HG02852 (cell line): ENCODE measurements around the gene OVOL1.
A peak's percentile ranks its signal among the peaks of the same experiment; 100 is the strongest.

ENCODE experiments used
- ATAC-seq: cut with Tn5 transposase; IDR thresholded peaks from one replicate; pipeline ENCODE4 v1.9.1; 2021; ENCODE audit warnings: mild to moderate bottlenecking, moderate library complexity; ENCODE audit not compliant: unreplicated experiment

Gene OVOL1

DNA sequence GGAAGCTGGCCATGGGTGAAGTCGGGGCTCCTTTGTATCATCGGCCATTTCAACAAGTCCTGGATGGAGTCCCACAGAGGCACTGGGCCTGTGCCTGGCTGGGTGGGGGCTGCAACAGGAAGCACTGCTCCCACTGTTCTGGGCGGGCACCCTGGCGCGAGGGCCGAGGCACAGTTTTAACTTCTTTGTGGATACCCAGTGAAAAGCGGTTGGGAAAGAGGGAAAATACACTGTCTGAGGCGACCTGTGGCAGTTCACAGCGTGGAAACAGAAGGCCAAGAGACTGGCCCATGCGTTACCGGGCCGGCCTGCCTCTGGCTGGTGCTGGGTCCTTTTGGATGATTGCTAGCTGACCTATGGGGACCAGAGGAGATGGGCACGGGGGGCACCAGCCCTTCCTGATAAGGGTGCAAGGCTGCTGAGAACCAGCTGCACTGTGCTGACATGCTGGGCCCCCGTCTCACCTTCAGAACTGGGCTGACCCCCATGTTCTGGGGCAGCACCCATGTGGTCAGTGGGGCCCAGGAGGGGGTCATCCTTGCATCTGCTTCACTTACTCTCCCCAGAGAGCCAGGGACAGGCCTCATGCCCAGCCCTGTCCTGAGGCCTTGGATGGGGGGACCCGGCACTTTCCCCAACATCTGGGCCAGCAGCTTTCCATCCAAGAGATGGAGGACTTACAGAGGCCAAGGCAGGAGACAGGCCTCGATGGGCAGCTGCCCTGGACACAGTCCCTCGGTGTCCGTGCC, 4.2 kb downstream of the OVOL1 start:
- ATAC-seq: no peak

DNA sequence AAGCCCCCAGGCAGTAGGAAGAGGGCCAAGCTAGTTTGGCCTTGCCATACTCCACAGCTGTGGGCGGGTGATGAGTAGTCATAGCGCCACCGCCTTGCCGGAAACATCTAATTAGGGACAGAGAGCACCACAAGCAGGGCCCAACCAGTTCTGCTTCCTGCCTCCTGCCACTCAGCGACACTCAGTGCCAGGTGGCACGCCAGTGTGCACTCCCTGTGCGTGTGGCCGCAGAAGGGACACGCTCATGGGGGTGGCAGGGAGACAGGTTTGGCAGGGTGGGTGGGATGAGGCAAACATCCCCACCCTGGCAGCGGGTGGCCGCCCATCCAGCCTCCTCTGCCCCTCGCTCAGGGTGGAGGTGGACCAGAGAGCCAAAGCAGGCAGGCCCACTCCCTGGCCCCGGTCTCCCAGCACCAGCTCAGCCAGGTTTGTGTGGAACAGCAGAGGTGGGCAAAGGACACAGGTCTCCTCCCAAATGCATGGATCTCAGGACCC, 4.9 kb downstream of the OVOL1 start:
- ATAC-seq: no peak

- ATAC-seq: no peak
Measured at GRCh38 chr11:65792456-65792855, 5.6 kb downstream of the OVOL1 start.

DNA sequence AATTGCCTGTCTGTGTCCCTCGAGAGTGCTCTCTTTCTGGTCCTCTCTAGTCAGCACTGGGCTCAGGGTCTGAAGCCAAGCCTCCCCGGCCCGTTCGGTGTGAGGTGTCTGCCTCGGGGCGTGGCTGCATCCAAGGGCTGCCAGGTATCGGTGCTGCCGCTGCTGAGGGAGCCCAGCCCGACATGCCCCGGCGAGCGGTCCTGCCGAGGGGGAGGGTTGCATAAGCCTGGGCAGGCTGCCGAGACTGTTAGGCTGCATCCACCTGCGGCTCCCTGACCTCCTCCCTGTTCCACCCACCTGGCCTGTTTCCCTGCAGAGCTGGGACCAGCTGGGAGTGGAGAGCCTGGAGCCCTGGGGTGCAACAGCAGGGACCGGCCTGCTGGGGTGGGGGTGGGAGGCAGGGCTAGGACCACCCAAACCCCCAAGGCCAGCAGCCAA, 6.3 kb downstream of the OVOL1 start:
- ATAC-seq: no peak

DNA sequence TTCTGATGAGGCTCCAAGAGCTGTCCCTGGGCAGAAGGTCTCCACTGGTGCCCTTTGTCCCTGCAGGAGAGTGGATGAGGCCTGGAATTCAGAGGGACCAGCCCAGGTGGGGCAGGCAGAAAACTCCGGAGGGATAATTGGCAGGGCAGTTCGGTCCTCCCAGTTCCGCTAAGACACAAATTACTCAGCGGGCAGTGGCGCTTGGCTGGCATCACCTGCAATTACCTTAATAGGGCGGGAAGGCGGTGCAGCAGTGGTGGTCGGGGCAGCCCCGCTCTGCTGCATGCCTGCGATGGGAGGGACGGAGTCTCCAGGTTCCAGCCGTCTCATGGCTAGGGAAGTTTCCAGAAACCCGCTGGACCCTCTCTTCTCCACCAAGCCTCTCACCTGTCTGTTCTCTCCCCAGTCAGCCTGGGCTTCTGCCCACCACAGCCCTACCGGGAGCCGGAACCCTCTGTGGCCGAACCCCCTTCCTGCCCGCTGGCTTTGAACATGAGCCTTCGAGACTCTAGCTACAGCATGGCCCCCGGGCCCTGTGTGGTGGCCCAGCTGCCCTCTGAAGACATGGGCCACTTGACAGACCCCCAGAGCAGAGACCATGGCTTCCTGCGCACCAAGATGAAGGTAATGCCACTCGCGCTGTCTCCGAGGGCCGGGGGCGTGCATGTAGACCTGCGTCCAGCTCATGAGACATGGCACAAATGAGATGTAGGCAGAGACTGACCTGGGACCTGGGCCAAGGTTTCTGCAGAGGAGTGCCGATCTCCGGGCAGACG, 7.0 kb downstream of the OVOL1 start:
- ATAC-seq: no peak

DNA sequence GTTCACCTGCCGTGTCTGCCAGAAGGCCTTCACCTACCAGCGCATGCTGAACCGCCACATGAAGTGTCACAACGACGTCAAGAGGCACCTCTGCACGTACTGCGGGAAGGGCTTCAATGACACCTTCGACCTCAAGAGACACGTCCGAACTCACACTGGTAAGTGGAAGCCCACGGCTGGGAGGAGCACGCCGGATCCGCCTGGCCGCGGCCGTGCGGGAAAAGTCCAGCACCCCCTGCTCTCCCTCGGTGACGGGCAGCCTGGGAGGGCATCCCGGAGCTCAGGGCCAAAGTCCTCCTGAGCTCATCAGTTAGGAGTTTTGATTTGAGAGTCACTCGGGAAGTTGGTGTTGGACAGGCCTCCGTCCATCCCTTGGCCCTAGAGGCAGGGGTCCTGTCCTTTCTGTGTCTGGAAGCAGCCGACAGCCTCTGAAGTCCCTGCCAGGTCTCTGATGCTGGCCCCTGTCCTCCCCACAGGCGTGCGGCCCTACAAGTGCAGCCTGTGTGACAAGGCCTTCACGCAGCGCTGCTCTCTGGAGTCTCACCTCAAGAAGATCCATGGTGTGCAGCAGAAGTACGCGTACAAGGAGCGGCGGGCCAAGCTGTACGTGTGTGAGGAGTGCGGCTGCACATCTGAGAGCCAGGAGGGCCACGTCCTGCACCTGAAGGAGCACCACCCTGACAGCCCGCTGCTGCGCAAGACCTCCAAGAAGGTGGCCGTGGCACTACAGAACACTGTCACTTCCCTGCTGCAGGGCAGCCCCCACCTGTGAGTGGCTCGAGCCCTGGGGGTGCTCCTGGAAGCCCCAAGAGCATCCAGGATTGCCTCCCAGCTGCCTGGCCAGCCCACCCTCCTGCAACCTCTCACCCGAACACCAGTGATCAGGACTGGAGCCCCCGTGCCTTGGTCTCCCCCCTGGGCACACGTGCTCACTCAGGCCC, 8.0 kb downstream of the OVOL1 start:
- no peak for ATAC-seq

DNA sequence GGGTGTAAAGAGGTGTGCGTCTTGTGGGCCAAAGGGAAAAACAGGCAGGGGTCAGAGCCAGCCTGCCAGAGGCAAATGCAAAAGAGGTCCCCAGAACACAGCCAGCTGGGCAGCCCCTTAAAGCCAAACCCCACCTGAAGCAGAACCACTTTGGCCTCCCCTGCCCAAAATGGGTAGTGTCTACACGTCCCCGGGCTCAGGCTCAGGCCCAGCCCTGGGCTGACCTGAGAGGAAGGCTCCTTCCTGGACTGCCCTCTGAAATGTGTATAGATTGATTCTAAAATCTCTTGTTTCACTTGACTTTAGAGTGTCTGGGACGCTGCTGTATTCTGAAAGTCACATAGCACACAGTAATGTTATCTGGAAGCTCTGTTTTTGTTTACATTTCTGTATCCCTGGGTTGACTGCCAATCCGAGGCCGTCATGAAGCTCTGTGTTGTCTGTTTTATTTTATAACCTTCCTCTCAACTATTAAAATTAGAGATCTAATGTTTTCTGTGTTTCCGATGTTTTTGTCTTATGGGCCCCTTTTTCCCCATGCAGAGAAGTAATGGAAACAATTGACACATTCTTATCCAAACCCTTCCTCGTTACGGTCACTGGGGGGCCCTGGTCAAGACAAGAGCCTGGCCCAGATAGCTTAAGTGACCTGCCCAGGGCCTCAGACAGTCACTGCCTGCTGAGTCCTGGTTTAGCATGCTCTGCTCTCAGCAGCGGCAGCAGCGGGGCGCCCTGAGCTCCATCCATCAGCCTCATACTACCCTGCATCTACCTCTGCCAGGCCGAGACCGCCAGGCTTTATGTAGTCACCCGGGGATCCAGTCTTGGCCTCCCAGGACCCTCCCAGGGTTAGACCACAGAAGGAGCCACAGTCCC, 10.1 kb downstream of the OVOL1 start:
- no peak for ATAC-seq

GRCh38 chr11:65797711-65798110, 10.8 kb downstream of the OVOL1 start:
- no peak for ATAC-seq

GRCh38 chr11:65798882-65799281, 12.0 kb downstream of the OVOL1 start:
- no peak for ATAC-seq

GRCh38 chr11:65801153-65801987, 14.5 kb downstream of the OVOL1 start:
- no peak for ATAC-seq

- ATAC-seq: peak; percentile 79
Measured at GRCh38 chr11:65802841-65803240, 16.0 kb downstream of the OVOL1 start.

- no peak for ATAC-seq
Measured at GRCh38 chr11:65803797-65804492, 17.1 kb downstream of the OVOL1 start.

DNA sequence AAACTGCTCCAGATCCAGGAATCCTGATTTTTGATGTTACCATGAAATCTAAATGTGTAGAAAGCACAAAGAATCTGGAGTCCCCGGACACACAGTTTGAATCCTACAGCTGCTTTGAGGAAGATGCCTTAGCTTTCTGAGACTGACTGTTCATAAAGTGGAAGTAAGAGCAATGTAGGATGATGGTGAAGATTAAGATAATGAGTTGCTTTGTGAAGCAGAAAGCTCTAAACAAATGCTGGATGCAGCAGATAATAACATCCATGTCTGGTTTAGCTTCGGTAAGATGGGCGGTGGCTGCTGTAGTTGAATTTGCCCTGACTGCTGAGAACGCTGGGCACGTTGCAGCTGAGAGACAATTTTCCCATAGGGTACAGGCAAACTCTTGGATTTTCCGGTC, 20.1 kb downstream of the OVOL1 start:
- ATAC-seq: no peak

DNA sequence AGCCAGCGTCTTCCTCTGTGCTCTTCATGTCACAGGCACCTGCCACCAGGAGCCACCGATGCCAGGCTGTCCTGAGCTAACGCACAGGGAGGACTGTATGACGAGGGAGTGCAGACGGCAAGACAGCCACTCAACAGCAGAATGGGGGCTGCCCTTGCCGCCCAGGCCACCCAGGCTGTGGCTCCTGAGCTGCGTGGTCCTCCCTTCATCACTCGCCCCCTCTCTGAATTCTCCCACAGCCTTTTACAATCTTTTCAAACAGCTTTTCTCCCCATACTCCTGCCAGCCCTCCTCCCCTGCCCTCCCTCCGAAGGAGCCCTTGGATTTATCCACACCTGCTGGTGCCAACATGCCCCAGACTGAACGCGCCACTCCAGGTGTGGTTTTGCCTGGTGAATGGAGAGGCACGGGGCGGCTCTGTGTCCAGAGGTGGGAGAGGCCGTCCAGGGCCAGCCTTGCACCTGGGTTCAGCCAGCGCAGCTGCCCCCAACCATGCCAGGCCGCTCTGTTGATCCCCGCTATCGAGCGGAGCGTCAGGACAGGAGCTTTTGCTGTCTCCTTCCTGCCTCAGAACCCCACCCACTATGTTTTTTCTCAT, 22.0 kb downstream of the OVOL1 start:
- no peak for ATAC-seq

DNA sequence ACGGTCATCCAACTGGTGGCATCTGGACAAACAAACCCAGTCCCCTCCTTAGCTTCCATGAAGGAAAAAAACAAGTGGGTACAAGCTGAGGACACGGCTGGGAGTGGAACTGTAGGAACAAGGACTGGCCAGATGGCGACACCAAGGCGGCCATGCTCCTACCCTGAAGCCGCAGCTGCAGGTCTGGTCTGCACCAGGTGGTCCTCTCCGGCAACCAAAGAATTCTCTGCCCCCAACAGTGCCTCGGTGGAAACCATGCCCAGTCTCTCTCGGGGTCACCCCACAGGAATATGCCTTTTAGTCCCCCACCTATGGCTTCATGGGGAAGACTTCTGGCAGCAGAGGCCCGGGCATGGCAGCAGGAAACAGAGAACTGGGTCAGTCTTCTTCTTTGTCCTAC, 22.6 kb downstream of the OVOL1 start:
- ATAC-seq: no peak

DNA sequence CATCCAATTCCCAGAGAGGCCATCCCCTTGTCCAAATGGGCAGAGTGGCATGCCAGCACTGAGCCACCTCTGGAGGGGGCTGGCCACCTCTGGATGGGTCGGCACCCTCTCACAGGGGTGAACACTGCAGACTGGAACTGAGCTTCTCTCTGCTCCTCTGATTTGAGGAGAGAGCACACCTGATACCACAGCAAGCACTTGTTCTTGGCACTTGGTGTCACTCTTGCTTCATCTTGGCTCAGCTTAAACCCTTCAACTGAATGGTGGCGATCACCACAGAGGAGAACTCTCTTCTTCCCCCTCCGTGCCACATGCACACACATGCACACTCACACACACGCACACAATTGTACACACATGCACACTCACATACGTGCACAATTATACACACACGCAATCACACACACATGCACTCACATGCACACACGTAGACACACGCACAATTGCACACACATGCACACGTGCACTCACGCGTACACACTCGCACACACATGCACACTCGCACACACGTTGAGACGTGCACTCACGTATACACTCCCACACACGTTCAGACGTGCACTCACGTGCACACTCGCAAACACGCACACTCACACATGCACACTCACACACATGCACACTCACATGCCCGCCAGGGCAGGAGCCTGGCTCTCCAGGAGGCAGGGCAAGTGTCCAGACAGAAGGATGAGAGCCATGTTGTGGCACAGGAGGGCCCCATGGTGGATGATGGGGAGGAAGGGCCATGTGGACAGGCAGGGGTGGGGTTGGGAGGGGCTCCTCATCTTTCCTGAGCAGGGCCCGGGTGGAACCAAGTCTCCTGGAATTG, 23.4 kb downstream of the OVOL1 start:
- ATAC-seq: no peak

DNA sequence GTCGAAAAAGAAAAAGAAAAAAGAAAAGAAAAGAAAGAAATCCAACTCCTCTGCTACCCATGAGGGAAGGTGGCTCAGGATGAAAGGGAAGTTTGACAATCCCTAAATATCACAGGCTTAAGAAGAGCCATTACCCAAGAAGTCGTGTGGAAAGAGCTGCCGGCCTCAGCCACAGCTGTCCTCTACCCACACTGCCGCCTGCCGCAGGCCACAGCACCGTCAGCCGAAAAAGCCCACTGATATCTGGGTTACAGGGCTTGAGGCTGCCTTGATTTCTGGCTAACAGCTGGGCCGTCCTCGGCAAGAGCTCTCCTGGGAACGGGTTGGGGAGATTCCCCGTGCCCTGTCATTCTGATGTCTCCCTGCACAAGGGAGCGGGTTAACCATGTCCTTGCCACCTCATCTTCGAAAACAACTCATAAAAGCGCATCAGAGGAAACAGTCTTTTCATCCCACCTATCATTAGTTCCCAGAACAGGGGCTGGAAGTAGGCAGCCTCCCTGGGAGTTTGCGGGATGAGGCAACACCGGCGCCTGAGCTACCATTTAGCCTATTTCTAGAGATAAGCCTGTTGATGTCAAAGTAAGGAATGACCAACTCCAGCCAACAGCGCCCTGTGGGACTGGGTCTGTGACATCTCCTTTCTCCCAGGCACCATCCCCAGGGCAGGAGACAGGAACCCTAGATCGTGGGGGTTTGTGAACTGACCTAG, 25.1 kb downstream of the OVOL1 start:
- ATAC-seq: no peak
